A549 treated with dexamethasone at 1 μM for 4 hours (cell line): ENCODE measurements around the gene PRSS53. TPM values are rescaled to one million over a fixed set of nuclear protein-coding genes. Genes with fewer than 3 reads are reported as not detected.

Source experiments
- total RNA-seq: library from RNA; stranded (reverse); fragments of 200-300 nt; extraction: Qiagen RNA extraction; gene quantifications from 5 replicates; pipeline ENCODE4 v1.2.3, GENCODE V29; 2022

The PRSS53 gene
- total RNA-seq, result 0.64 to 2.0 TPM (median 1.1 TPM) in 5 replicates

DNA sequence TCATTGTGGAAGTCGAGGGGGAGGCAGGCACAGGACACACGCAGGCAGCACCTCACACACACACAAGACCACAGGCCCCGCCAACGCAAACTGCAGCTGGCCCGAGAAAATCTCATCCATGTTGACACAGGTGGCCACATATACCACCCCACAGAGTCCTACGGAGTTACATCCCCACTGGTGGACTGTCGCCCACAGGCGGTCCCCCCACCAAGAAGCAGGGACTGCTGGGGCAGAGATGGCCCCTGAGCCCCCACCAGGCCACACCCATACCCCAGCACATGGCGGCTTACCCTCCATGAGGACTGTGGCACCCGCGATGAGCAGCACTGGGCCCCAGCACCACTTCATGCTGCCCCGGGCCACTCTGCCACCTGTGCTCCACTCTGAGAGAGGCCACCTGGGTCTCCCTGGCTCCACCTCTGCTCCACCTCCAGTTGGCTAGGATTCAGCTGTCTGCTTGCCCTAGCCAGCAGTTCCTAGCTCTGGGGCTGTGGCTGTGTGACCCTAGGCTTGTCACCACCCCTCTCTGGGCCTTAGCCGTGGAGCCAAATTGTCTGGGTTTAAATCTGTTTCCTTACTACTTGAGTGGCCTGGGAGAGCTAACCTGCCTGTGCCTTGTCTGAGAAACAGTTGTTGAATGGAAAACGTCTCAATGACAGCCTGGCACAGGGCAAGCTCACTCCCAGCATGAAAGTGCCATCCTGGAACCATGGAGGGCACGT is at the start of gene PRSS53:
PRSS53 (minus strand) TSS at position 485 of the 725 bp plus-strand sequence; CDS start at position 351, 134 bp downstream.

DNA sequence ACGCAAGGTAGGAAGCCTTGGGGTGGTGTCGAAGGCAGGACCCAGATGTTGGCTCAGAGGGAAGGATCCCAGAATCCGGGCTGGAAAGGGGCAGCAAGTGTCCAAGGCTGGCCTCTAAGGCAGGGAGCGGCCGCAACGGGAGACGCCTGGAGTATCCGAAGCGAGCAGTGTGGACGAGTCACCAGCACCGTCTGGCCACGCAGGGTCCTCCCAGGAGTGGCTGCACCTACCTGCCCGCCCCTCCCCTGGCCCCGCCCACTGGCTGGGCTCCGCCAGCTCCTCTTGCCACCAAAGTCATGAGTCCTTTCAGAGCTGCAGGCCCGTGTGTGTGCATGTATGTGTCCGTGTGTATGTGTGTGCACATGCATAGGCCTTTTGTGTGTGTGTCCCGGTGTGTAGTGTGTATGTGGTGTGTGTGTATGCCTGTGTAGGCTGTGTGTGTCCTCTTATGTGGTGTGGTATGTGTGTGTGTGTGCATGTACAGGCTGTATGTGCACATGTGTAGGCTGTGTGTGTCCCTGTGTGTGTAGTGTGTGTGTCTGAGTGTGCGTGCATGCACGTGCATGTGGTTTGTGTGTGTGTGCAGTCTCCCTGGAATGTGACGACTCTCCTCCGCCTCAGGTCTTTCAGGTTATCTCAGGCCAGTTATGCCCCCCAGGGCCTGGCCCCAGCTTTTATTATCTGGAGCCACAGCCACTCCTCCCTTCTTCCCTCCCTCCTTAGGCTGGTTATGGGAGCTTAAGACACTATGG is 47.0 kb upstream of the PRSS53 start, which contains the start of gene PRSS8:
PRSS8 (minus strand) TSS at position 193 of the 752 bp plus-strand sequence. CDS start 229 bp downstream, outside the sequence.

DNA sequence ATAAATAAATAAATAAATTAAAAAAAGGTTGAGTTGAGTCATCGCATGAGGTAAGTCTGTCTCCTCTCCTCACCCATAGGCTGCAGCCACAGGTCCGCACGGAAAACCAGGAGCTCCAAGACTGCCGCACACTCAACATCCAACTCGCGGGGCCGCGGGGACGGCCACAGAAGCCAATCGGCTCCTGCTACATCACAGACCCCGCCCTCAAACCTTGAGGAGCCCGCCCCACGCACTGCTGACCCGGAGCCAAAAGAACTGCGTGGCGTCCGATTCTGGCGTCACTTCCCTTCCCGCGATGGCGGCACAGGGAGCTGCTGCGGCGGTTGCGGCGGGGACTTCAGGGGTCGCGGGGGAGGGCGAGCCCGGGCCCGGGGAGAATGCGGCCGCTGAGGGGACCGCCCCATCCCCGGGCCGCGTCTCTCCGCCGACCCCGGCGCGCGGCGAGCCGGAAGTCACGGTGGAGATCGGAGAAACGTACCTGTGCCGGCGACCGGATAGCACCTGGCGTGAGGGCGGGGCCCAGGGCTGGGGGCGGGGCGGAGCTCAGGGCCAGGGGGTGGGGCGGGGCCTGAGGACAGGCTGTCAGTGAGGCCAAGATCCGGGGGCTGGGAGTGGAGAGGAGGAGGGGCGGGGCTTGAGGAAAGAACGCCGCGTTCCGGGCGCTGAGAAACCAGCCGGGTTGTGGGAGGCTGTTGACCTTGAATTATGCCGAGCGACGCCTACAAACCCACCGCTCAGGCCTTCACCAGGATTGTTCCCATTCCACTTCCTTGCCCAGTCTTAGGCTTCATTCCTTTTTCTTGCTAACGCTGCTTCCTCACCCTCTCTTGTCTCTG is 28.9 kb upstream of the PRSS53 start, which contains the start of gene KAT8:
KAT8 (plus strand) TSS at position 281 of the 839 bp plus-strand sequence; CDS start at position 299, 18 bp downstream.

DNA sequence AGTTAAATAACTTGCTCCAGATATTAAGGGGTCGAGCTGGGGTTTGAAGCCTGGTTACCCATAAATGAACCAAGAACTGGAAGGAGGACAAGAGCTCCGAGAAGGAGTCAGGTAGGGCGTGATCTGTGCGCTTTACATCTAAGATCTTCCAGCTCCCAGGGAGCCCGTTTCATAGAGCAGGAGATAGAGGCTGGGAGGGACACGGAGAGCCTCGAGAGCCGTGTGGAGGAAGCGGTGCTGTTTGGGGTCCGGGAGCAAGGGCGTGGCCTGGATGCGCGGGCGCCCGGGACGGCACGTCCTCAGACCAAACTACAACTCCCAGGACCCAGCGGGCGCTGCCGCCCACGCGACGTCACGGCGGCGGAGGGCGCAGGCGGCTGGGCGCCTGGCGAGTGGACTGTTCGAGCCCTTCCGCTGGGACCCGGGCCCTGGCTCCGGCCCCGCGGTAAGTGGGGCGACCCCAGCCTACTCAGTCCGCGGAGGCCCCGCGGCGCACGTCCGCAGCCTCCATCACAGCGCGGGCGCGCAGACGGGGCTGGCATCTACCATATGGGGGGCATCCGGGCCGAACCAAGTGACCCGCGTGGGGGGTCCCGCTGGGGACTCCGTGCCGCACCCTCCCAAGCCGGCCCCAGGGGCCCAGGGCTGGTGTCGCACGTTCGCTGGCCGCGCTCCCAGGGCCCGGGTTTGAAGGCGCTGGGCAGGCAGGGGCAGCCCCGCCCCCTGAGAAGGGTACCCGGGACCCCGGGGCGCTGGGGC is 19.5 kb upstream of the PRSS53 start, which contains the start of gene BCKDK:
BCKDK (plus strand) TSS at position 352 of the 759 bp plus-strand sequence. CDS start 838 bp downstream, outside the sequence.

DNA sequence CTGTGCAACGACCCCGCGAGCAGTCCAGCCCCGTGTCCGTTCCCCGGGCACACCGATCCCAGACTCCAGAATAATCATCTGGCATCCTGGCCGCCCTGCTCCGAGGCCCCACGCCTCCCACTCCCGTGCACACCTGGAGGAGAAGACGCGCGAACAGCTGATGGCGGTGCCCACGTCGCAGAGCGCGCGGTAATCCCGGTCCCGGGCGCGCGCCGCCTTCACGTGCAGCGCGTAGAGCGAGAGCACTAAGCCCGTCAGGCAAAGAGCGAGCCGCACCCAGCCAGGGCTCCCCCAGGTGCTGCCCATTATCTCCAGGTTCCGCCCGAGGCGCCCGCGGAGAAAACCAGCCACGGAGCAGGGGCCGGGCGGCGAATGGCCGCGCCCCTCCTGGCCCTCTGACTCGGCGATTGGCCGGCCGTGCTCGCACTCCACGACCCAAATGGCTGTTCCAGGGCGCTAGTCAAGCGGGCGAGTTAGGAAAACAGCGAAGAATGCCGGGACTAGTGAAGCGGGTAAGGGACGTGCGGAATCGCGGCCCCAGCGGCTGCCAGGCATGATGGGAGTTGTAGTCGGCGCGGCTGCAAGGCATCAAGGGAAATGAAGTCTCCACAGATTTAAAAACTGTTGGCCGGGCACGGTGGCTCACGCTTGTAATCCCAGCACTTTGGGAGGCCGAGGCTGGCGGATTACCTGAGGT is 5.8 kb upstream of the PRSS53 start, which contains the start of gene VKORC1:
VKORC1 (minus strand) TSS at position 374 of the 697 bp plus-strand sequence; CDS start at position 306, 68 bp downstream.

DNA sequence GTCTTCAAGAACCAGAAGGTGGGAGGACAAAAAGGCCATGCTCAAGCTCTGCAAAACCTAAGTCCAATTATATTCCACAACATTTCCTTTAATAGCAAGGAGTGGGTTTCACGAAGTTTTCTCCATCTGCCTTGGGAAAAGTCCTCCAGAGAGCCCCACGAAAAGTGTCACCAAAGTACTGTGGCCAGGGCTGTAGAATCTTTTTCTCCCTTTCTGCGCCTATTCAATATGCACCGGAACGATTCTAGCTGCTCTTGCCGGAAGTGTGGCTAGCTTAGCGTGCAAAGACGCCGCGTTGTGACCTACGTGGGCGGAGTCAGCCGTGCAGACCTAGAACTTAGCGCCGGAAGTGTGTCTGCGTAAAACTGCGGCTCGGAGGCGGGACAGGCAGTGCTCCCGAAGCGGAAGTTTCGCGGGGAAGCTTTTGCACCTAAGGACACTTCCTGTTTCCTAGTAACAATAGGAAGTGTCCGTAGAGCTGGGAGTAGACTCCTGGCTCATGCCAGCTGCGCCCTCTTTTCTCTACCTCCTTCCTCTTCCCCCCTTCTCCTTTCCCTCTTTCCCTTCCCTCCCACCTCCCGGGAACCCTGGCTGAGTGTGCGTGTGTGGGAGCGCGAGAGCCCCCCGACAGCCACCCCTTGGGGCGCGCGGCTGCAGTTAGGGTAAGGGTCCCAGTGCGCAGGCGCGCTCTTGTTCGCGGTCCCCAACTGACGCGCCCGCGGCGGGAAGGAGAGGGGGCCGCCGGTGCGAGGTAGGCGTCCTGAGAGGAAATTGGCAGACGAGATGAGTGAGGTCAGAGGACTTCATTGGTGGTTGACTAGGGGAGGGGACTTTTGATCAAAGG is 14.6 kb downstream of the PRSS53 start, which contains the start of the genes ZNF646 and ZNF668:
ZNF646 (plus strand) TSS at position 453 of the 844 bp plus-strand sequence. CDS start 1,903 bp downstream, outside the sequence.
ZNF668 (minus strand) TSS at position 271 of the 844 bp plus-strand sequence. CDS start 9,781 bp downstream, outside the sequence.

Other genes with a start within 250 kb of the PRSS53 start
- 28.2 to 42.9 TPM (median 40.1 TPM) in 5 replicates for gene BCL7C, start 194.9 kb downstream of the PRSS53 start, total RNA-seq
- 0.07 to 0.26 TPM (median 0.21 TPM) in 5 replicates for gene CTF1, start 192.3 kb downstream of the PRSS53 start, total RNA-seq
- gene FBXL19, start 165.4 kb downstream of the PRSS53 start, total RNA-seq, result 10.3 to 22.1 TPM (median 19.3 TPM) in 5 replicates
- 9.4 to 14.4 TPM (median 11.0 TPM) in 5 replicates for gene ORAI3, start 139.9 kb downstream of the PRSS53 start, total RNA-seq
- 13.3 to 22.5 TPM (median 20.3 TPM) in 5 replicates for gene SETD1A, start 131.2 kb downstream of the PRSS53 start, total RNA-seq
- 11.5 to 17.6 TPM (median 14.2 TPM) in 5 replicates for gene HSD3B7, start 103.7 kb downstream of the PRSS53 start, total RNA-seq
- 1.6 to 2.4 TPM (median 1.9 TPM) in 5 replicates for gene STX1B, start 78.3 kb downstream of the PRSS53 start, total RNA-seq
- gene STX4, start 55.4 kb downstream of the PRSS53 start, total RNA-seq, result 55.0 to 65.3 TPM (median 57.5 TPM) in 5 replicates
- 10.8 to 18.9 TPM (median 14.7 TPM) in 5 replicates for gene ZNF668, start 14.7 kb downstream of the PRSS53 start, total RNA-seq
- gene ZNF646, start 14.5 kb downstream of the PRSS53 start, total RNA-seq, result 6.0 to 12.2 TPM (median 10.6 TPM) in 5 replicates
- 101 to 130 TPM (median 125 TPM) in 5 replicates for gene VKORC1, start 5.9 kb upstream of the PRSS53 start, total RNA-seq
- 39.2 to 58.5 TPM (median 52.3 TPM) in 5 replicates for gene BCKDK, start 19.4 kb upstream of the PRSS53 start, total RNA-seq
- gene KAT8, start 28.7 kb upstream of the PRSS53 start, total RNA-seq, result 41.5 to 51.5 TPM (median 50.7 TPM) in 5 replicates
- 0.82 to 1.8 TPM (median 1.3 TPM) in 5 replicates for gene PRSS8, start 46.8 kb upstream of the PRSS53 start, total RNA-seq
- gene PRSS36, start 61.1 kb upstream of the PRSS53 start, total RNA-seq, result 0.62 to 1.4 TPM (median 0.99 TPM) in 5 replicates
- gene FUS, start 91.2 kb upstream of the PRSS53 start, total RNA-seq, result 541 to 618 TPM (median 565 TPM) in 5 replicates
- gene PYCARD, start 113.8 kb upstream of the PRSS53 start, total RNA-seq, result 26.3 to 36.4 TPM (median 31.3 TPM) in 5 replicates
- 0.01 to 0.06 TPM (median 0.03 TPM) in 5 replicates for gene TRIM72, start 125.2 kb upstream of the PRSS53 start, total RNA-seq
- not detected in 5 replicates for gene PYDC1, start 128.2 kb upstream of the PRSS53 start, total RNA-seq
- gene ITGAM, start 171.0 kb upstream of the PRSS53 start, total RNA-seq, result 1.2 to 1.8 TPM (median 1.8 TPM) in 5 replicates